Breast epithelium (tissue), 3 donors: ENCODE results near the gene PHACTR1.

Source experiments
- CTCF ChIP-seq, 3 donors: fragments of 450-650 bp; IDR thresholded peaks; one replicate each; pipeline ENCODE4 v1.5.1; 2016 to 2017; ENCODE audit warnings: antibody characterized with exemption in 3 of 3, mild to moderate bottlenecking in 3 of 3, moderate library complexity in 3 of 3
- POLR2A ChIP-seq: fragments of 450-650 bp; IDR thresholded peaks from one replicate; pipeline ENCODE4 v1.6.1; 2016; ENCODE audit warnings: antibody characterized with exemption, mild to moderate bottlenecking, moderate library complexity

GRCh38 chr6:13298446-13298845 is 581.9 kb downstream of the PHACTR1 start:
- no peak for TF ChIP-seq CTCF (IDR thresholded peaks at IDR 0.05)
- TF ChIP-seq POLR2A, result no peak
